ENCODE data around the gene FKBP5. TPM values are rescaled to one million over a fixed set of nuclear protein-coding genes. Genes with fewer than 3 reads are reported as not detected.

FKBP5 gene
- total and polyA plus RNA-seq, 2 of the 4 experiments (the other 2 are of a cell fraction): 6.8 to 7.0 TPM

DNA sequence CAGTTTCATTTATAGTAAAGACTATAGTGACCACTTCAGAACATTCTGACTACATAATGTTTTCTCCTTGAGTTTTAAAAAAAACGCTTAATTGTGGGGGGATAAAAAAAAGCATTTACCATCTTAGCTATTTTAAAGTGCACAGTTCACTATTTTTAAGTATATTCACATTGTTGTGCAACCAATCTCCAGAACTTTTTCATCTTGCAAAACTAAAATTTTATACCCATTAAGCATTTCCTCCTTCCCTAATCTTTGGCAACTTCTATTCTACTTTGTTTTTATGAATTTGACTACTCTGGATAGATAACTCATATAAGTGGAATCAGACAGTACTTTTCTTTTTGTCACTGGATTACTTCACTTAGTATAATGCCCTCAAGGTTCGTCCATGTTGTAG, 62.3 kb downstream of the FKBP5 start:
- H3K56ac ChIP-seq (ENCODE audit: extremely low read depth, insufficient read depth, low read length): no peak overlapping the region
- no peak overlapping the region for H2BK15ac ChIP-seq (ENCODE audit: low read depth, low read length)
- H2BK120ac ChIP-seq (ENCODE audit: low read depth, low read length): no peak overlapping the region
- H3K9me3 ChIP-seq (ENCODE audit: control insufficient read depth, insufficient read depth, low read length): no peaks in the 10 kb centered on the region
- no TSS peak for BruUV-seq (replicated peaks)
- no peak overlapping the region for H3K27ac ChIP-seq (ENCODE audit: insufficient read depth, low read length)
- ChIA-PET POLR2A (ENCODE audit: unreplicated experiment) (no interaction called here), CTCF (no interaction called here)
- no peak overlapping the region for H3K9ac ChIP-seq (ENCODE audit: low read depth, low read length)
- no peak overlapping the region for H3K14ac ChIP-seq (replicated peaks; ENCODE audit: low read depth, low read length)
- H2AK5ac ChIP-seq (ENCODE audit: low read depth, low read length): no peak overlapping the region
- dilution Hi-C loops (cut with HindIII; ENCODE audit: low sequenced_read_pairs, unreplicated experiment) (no loop called here), intact Hi-C loops (cut with micrococcal nuclease) (no loop called here), in situ Hi-C loops (cut with MboI; ENCODE audit: low sequenced_read_pairs) (no loop called here)
- no peak overlapping the region for H3K4me3 ChIP-seq (ENCODE audit: insufficient read depth, low read depth, low read length)
- no peak overlapping the region for H2AFZ ChIP-seq (replicated peaks; ENCODE audit: low read length, poor library complexity)
- ATAC-seq (ENCODE audit: low read depth): no peak
- H3K18ac ChIP-seq (ENCODE audit: low read depth, low read length): no peak overlapping the region
- H2AK9ac ChIP-seq (replicated peaks; ENCODE audit: low read depth, low read length, poor library complexity): no peak overlapping the region
- H2BK5ac ChIP-seq (ENCODE audit: low read depth, low read length, poor library complexity, severe bottlenecking): no peak overlapping the region
- TF ChIP-seq POLR2A (IDR thresholded peaks at IDR 0.05; ENCODE audit: low read depth, low read length) (no peak), CEBPB (IDR thresholded peaks at IDR 0.05; ENCODE audit: low read depth, low read length) (no peak), RFX5 (IDR thresholded peaks at IDR 0.05; ENCODE audit: low read depth, low read length) (no peak)
- TF ChIP-seq, protein P1, sequence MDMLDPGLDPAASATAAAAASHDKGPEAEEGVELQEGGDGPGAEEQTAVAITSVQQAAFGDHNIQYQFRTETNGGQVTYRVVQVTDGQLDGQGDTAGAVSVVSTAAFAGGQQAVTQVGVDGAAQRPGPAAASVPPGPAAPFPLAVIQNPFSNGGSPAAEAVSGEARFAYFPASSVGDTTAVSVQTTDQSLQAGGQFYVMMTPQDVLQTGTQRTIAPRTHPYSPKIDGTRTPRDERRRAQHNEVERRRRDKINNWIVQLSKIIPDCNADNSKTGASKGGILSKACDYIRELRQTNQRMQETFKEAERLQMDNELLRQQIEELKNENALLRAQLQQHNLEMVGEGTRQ (IDR thresholded peaks at IDR 0.05; ENCODE audit: low read depth, low read length): no peak
- H3K9me1 ChIP-seq (ENCODE audit: insufficient read depth, low read length): 0 out of 2 replicates have a peak, but pooled peaks cover 2% of the 10 kb centered on the region
- H2BK20ac ChIP-seq (ENCODE audit: low read depth, low read length): no peak overlapping the region
- WGBS, 2 experiments (ENCODE audit: extremely low coverage in 2 of 2, insufficient read length in 1 of 2): no CpG with 5 or more reads among the region's 2 CpGs
- no peak overlapping the region for H3K4ac ChIP-seq (ENCODE audit: low read depth, low read length)
- no peak overlapping the region for H4K91ac ChIP-seq (ENCODE audit: insufficient read depth, low read depth, low read length)
- no peak overlapping the region for H3K23ac ChIP-seq (ENCODE audit: low read depth, low read length)
- no peak overlapping the region for H3K4me2 ChIP-seq (ENCODE audit: low read depth, low read length)
- no peaks in the 10 kb centered on the region for H3K27me3 ChIP-seq (ENCODE audit: control insufficient read depth, insufficient read depth, low read length)
- no peak overlapping the region for H4K8ac ChIP-seq (ENCODE audit: low read depth in 2 of 2, low read length in 2 of 2)
- no peak for DNase-seq
- H4K20me1 ChIP-seq (ENCODE audit: insufficient read depth, low read length): no peaks in the 10 kb centered on the region
- no peaks in the 10 kb centered on the region for H3K36me3 ChIP-seq (ENCODE audit: control insufficient read depth, insufficient read depth, low read length)
- no peak overlapping the region for H4K5ac ChIP-seq (ENCODE audit: low read depth, low read length)
- no peaks in the 10 kb centered on the region for H3K79me1 ChIP-seq (ENCODE audit: low read depth in 1 of 2, low read length in 2 of 2)
- no peaks in the 10 kb centered on the region for H3K4me1 ChIP-seq (ENCODE audit: control insufficient read depth, insufficient read depth, low read length)
